ENCODE data around the gene ETV7.
"Not testable (repeated sequence)": the region's sequence is repeated elsewhere in the genome, so short reads cannot be mapped to it uniquely, and the experiment has no call there.

Gene ETV7

DNA sequence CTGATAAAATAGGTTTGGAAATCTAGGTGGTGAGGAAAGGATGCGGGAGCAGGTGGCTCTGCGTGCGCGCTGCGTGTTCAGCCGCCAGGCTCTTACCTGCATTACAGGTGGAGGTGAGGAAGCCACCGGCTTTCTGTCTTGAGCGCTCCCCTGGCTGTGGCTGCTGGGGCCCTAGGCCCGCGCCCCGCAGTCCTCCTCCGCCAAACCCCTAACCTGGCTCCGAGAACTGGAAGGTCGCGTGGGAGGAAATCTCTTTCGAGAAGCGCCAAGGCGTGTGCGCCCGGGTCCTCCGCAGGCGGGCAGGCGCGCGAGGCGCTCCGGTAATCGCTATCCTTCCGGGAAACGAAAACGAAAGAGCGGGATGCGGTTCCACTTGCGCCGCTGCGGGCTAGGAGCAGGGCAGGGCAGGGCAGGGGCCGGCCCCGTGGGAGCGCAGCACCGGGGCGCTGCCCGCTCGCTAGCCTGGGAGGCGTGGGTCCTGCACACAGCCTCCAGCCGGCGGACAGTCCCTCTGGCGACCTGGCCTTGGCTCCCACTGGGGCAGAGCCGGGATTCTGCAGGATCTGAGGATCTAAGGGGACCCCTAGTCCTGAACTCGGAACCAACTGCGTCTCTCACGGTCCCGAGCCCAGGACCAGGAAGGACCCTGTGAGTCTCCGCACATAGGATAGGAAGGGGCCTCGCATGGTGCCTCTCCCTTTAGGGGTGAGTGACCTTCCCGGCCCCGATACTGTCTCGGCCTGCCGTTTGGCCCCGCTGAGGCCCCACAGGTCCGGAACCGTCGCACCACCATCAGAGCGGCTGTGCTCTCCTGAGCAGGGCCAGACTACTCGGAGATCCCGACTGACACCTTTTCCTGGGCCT lies at the start of gene ETV7:
Gene ETV7 (minus strand): TSS at position 230 of the 864 bp plus-strand sequence. CDS start 128 bp downstream, at position 102.
- no peak for DNase-seq

DNA sequence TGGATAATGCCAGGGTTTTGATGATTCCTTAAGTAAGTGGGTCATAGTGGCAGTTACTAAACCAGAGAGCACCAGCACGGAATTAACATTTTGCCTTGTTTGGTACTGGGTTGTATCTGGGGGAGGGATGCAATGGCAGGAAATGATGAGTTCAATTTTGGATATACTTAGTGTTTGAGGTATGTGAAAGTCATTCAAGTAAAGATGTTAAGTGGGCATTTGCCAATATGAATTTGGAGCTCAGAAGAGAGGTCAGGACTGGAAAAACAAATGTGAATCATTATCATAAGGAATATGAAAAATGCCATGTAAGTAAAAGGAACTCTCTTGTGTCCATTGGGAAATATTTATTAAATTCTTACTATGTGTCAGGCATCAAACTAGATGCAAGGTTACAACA lies 49.0 kb upstream of the ETV7 start:
- no peak for DNase-seq

DNA sequence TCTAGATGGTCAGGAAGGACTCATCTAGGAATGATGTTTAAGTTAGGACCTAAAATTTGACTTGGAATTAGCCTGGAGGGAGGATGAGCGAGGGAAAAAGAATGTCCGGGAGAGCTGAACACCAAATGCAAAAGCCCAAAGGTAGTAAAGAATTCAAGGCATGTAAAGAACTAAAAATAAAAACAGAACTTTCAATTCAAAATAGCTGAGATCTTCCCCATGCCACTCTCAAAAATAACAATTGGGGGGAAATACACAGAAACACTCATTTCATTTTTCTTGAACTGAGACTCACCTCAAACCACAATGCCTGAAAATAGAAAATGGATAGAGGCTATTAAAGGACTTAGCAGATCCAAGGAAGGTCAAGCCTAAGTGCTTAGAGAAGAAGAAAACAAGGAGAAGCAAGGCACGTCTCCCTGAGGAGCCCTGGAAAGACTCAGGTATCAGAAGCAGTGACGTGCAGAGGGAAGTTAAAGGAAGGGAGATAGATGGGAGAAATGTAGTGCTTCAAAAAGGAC lies 44.7 kb upstream of the ETV7 start:
- no peak for DNase-seq

DNA sequence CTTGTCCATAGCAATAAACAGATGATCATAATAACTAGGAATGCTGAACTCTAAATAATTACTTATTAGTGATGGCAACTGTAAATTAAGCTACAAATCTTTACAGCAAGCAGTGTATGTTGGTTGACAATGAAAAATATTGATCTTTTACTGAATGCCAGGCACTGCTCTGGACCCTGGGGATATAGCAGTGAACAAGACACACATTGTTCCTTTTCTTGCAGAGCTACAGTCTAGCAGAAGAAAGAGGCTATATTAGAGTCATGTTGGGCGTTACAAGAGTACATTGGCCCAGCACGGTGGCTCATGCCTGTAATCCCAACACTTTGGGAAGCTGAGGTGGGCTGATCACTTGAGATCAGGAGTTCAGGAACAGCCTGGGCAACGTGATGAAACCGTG lies 43.7 kb upstream of the ETV7 start:
- no peak for DNase-seq

DNA sequence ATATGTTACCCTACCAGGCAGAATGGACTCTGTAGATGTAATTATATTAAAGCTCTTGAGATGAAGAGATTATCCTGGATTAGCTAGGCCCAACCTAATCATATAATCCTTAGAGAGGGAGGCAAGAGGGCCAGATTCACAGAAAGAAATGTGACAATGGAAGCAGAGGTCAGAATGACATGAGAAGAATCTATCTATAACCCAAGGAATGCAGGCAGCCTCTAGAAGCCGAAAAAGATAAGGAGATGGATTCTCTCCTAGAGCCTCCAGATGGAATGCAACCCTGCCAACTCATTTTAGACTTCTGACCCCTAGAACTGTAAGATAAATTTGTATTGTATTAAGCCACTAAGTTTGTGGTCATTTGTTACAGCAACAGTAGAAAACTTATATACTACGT lies 42.9 kb upstream of the ETV7 start:
- no peak for DNase-seq

DNA sequence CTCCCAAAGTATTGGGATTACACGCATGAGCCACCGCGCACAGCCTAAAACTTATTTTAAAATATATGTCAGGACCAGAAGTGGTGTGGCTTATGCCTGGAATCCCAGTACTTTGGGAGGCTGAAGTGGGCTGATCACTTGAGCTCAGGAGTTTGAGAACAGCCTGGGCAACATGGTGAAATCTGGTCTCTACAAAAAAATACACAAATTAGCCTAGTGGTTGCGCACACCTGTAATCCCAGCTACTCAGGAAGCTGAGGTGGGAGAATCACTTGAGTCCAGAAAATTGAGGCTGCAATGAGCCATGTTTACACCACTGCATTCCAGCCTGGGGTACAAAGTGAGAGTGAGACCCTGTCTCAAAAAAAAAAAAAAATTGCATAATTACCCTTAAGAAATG lies 41.4 kb upstream of the ETV7 start:
- DNase-seq = no peak

DNA sequence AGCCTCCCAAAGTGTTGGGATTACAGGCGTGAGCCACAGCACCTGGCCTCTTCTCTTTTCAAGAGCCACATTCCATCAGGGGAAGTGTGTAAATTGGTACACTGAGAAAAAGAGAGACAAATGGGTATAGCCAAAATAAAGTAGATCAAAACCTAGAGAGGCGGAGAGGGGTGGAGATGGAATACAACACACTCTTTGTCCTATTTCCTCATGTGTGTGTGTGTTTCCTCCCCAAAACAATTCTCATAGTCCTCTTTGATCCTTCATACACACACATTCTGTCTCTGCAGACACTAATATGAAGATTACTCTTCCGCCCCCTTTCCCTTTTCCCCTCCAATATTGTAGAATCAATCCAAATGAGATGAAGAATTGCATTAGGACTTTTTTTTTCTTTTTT lies 39.2 kb upstream of the ETV7 start:
- DNase-seq = no peak

DNA sequence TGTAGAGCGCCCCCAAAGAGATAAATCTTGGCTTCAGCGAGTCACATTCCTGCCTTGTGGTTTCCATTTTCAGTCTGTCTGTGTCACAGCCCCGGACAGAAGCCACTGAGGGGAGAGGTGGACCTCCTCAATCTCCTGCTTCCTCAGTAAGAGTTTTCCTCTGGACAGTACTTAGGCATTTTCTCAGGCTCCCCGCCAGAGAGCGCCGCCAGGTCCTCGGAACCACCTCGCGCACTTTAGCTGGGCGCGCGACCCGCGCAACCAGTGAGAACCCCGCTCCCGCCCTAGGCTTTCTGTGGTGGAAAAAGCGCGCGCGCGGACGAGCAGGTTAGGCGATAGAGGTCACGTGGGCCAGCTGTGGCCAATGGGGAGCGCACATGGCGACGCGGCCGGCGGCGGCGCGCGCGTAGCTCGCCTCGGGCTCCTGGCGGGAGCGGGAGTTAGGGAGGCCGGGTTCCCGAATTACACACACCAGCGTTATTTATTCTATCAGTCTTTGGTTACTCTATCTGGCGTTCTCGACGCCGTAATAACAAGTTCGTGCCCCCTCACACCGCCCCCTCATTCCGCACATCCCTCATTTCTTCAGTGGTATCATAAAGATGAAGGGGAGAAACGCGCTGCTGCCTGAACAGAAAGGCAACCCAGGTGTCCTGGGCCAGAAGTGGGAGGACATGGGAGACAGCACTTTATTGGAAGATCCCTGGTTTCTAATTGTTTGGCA lies 35.8 kb upstream of the ETV7 start:
- peak; percentile 94 for DNase-seq

DNA sequence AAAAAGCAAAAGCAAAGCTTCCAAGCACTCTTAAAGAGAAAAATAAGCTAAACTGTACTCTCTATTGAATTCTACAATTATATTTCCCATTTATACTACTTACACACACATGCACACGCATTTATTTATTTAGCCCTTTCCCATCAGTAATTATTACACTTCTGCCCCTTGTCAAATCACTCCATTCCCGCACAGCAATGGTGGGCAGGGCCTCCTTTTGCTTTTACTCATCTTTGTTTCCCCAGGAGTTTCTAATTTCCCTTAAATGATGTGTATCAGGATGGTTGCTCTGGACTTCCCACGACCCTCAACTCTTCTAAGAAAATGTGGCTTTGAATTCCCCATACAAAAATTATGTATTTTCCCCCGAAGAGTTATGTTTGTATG lies 35.2 kb upstream of the ETV7 start:
- DNase-seq = no peak

DNA sequence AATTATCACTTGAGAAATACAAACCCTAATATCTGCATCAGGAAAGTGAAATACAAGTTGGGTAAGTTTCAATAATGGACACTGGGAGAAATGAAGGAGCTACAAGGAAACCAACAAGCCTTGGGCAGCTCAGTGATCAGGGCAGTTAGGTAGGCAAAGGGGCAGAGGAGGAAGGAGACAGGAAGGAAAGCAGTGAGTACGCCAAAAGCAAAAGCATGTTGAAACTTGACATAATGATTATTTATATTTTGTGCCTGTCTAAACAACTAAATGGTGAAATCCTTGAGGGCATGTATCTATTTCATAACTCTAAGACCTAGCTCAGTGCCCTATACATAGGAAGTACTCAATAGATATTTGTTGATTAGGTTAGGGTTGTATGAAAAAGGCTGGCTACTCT lies 31.8 kb upstream of the ETV7 start:
- DNase-seq = no peak

DNA sequence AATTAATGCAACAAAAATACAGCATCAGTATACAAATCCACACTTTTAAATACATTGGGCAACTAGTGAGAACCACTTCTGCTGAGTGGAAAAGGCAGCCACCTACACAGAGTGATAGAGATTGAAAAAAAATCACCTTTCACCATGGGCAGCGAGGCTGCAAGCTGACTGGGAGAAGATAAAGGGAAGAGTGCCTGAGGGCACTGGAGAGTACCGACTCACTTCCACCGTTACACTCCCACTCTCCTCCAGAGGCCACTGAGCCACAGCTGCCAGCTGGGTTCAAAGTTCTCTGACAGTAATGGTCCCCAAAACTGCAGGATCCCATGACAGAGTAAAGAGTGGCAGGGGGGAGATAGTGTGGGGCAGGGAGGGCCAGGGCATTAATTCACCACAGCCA lies 31.1 kb upstream of the ETV7 start:
- DNase-seq = no peak

DNA sequence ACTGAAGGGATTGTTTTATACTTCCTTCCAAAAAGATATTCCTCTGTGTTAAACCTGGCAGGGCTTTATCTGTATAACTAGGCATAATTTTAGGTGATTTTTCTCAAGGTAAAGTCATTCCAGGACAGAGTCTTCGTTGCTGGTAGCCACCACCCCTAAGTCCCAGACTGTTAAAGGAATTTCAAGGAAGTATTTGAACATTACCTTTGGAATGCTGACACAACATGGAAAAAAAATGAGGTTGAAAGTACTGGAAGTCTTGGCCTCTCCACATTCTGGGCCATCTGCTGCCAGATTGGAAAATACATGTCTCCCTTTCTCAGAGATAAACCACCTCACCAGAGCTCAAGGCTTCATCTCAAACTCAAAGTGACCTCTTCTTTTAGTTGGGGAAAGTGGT lies 27.0 kb upstream of the ETV7 start:
- no peak for DNase-seq

DNA sequence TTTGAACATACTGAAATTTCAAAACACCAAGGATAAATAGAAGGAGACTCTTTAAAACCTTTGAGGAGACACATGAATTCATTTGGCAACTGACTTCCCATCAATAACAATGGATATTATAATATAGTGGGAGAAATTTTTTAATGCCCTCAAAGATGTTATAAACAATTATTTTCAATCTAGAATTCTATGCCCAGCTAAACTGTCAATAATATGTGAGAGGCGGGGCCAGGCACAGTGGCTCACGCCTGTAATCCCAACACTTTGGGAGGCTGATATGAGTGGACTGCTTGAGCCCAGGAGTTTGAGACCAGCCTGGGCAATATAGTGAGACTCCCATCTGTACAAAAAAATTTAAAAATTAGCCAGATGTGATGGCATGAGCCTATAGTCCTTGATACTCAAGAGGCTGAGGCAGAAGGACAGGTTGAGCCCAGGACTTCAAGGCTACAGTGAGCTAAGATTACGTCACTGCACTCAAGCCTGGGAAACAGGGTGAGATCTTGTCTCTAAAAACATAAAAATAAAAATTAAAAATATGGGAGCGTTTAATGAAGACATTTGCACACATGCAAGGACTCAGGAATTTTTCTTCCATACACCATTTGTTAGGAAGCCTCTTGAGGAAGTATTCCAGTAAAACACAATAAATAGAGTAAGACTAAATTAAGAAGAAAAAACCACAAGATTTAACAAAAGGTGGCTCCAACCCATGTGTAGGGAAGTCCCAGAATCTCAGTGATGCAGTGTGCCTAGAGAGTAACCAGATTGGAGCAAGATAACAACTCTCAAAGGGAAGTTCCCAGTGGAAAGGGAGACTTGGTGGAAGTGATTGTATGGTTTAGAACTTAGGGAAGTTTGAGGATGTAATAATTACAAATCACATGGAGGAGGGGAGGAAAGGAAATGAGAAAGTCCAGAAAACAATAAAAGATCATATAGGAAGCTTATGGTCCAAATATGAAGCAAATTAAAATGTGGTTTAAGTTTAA lies 26.3 kb upstream of the ETV7 start:
- no peak for DNase-seq

DNA sequence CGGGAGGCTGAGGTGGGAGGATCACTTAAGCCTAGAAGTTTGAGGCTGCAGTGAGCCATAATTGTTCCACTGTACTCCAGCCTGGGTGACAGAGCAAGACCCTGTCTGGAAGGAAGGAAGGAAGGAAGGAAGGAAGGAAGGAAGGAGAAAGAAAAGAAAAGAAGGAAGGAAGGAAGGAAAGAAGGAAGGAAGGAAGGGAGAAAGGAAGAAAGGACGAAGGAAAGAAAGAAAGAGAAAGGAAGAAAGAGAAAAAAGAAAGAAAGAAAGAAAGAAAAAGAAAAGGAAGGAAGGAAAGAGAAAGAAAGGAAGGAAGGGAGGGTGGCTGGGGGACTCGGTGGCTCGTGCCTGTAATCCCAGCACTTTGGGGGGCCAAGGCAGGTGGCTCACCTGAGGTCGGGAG lies 22.2 kb upstream of the ETV7 start:
- not testable (repeated sequence) for DNase-seq

DNA sequence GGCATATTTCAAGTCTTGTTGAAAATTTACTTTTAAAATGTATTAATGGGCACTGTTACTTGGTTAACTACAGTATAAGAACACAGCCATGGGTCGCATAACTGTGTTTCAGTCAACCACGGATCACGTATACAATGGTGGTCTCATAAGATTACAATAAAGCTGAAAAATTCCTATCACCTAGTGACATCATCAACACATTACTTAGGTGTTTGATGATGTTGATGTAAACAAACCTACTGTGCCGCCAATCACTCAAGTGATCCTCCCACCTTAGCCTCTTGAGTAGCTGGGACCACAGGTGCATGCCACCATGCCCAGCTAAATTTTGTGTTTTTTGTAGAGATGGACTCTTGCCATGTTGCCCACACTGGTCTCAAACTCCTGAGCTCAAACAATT lies 16.7 kb upstream of the ETV7 start:
- DNase-seq = no peak

DNA sequence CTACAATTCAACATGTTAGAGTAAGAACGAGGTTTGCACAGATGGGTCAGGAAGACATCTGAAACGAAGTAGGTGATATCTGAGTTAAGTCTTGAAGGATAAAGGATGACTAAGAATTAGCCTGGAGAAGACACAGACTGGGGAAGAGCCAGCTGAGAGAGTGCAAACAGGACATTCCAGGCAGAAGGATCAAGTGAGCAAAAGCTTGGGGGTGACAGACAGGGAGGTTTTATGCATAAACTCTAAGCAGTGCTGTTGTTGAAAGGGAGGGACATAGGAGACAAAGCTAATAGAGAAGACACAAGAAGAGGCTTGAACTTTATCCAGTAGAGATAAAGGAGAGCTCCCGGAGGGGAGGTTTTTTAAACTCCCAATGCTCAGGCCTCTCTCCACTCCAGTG lies 15.0 kb upstream of the ETV7 start:
- DNase-seq = no peak

DNA sequence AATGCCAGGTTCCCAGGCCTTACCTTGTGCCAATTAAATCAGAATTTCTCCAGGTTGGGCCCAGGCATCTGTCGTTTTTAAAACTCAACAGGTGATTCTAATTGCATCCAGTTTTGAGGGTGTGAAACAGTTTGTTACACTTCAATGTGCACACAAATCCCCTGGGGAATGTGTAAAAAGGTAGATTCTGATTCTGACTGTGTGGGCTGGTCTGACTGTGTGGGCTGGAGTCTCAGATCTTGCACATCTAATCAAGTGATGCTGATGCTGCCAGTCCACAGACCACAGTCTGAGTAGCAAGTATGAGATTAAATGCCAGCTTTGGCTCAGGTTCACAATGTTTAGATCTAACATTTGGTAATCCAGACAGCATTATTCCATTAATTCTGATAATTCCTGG lies 12.5 kb upstream of the ETV7 start:
- no peak for DNase-seq

DNA sequence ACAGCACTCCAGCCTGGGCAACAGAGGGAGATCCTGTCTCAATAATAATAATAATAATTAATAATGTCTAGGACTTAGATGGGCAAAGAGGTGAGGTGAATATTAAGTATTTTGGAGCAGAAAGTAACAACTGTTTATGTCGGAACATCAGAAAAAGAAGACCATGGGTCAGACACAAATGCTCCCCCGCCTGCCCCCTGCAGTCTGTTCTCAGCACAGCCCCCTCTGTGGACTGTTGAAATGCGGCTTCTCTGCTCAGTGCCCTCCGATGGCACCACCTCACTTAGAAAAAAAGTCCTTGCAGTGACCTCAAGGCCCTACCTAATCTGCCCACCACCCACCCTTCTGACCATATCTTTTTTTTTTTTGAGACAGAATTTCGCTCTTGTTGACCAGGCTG lies 5.2 kb upstream of the ETV7 start:
- DNase-seq = no peak

DNA sequence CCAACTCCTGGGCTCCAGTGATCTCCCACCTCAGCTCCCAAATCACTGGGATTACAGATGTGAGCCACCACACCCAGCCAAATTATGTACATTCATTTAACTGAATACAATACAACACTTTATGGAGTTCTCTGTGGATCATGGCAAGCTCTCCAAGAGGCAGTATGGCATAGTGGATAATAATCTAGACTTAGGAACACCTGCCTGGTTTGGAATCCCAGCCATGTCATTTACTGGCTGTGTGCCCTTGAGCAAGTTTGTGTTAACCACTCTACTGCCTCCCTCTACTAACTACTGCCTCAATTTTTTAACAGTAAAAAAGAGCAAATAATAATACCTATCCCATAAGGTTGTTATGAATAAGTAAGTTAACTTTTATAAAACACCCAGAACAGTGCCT lies 1.9 kb upstream of the ETV7 start:
- no peak for DNase-seq

DNA sequence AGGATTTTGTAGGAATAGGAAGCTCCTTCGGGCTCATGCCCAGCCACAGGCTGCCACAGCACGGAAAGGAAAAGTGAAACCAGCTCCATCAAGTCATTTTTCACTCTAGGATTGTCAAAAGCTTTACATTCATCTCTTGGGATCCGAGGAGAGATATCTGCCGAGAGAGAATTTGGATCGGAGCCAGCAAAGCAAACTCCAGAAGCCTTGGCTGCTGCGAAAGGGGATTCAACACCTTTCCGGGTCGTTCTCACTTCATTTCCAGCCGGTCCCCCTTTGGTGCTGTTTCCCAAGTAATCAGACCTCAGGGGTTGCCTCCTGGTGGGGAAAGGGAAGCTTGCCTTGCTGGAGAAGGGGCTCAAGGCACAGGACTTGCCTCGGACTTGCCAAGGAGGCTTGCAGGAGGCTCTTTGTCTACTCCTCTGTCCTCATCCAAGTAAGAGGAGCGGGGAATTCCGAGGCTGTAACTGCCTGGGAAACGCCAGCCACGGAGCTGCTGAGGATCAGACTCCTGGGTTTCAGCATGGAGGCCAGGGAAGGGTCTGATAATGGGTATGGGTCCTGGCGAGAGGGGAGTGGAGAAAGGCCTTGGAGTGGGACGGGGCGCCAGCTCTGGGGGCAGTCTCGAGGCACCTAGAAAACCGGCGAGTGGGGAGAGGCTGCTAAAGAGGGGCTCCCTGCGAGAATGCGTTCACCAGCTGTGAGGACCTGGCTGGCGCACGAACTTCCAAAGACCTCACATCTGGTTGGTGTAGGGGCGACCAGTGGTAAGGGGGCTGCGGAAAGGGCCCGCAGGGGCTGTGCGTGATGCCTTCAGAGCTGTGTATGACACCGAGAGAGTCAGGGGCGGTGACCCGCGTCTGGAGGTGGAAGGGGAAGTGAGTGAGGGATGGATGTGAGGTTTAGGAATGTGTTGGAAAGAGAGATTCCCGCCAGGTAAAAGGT lies 702 bp downstream of the ETV7 start:
- DNase-seq = no peak

DNA sequence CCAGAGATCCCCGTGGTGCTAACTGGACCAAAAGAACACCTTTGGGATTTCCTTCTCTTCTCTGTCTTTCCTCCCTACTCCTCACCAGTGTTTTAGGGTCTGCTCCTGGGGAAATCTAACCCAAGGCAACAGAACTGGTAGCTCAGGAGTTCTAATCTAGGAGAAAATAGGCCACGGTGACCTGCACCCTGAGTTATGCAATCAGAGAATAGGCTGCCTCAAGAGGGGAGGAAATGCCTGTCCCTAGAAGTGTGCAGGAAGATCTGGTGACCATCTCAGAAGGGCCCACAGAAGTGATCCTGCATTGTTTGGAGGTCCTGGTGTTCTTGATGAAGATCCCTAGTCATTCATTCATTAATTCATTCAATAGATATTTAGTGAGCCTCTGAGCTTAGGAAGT lies 3.4 kb downstream of the ETV7 start:
- DNase-seq = no peak

DNA sequence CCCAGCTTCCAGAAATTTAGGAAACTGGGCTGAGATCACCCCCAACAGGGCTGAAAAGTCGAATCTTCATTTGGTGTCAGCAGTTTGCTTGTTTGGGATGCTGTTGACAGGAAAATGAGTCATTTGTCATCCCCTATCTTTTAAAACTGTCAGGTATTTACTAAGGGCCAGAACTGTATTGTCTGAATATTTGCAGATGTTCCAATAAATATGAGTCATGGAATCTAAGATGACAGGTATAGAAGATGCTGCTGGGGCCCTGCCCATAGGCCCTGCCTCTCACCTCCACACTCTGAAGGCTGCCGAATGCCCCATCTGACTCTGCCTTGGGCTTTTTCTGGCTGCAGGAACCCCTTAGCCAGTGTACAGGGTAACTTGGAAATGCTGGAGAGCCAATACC lies 3.9 kb downstream of the ETV7 start:
- DNase-seq = no peak
